Endodermal cell (in vitro differentiated cells): ENCODE results near the gene SPATA33. TPM values are rescaled to one million over a fixed set of nuclear protein-coding genes. Genes with fewer than 3 reads are reported as not detected.

ENCODE experiments used
- DNase-seq: peaks from one replicate; pipeline ENCODE4 v3.0.0-alpha.2; 2017
- H3K27ac ChIP-seq: 2 replicates; pipeline ENCODE4 v1.5.1; 2013; ENCODE audit warnings: mild to moderate bottlenecking, low read depth, low read length, moderate library complexity
- H3K27me3 ChIP-seq: 2 replicates; pipeline ENCODE4 v1.6.1; 2013; ENCODE audit warnings: mild to moderate bottlenecking, low read length, moderate library complexity; ENCODE audit not compliant: insufficient read depth, control insufficient read depth, poor library complexity, severe bottlenecking
- H3K36me3 ChIP-seq: 2 replicates; pipeline ENCODE4 v1.7.0; 2013; ENCODE audit warnings: mild to moderate bottlenecking, low read length, moderate library complexity; ENCODE audit not compliant: control insufficient read depth, insufficient read depth
- H3K4me1 ChIP-seq: one replicate; pipeline ENCODE4 v1.7.0; 2013; ENCODE audit warnings: low read length; ENCODE audit not compliant: control insufficient read depth, insufficient read depth
- H3K4me3 ChIP-seq: 2 replicates; pipeline ENCODE4 v1.5.1; 2013; ENCODE audit warnings: mild to moderate bottlenecking, low read length, moderate library complexity
- H3K9ac ChIP-seq: 2 replicates; pipeline ENCODE4 v1.6.1; 2013; ENCODE audit warnings: mild to moderate bottlenecking, low read length, moderate library complexity; ENCODE audit not compliant: poor library complexity, severe bottlenecking; ENCODE audit errors: extremely low read depth
- H3K9me3 ChIP-seq: 2 replicates; pipeline ENCODE4 v1.6.1; 2013; ENCODE audit warnings: mild to moderate bottlenecking, low read length, moderate library complexity; ENCODE audit not compliant: control insufficient read depth
- H3K27ac Mint-ChIP-seq: 2 replicates; pipeline ENCODE4 v1.8.0; 2020; ENCODE audit warnings: mixed read lengths
- H3K27me3 Mint-ChIP-seq: 2 replicates; pipeline ENCODE4 v1.8.0; 2021; ENCODE audit warnings: mild to moderate bottlenecking, mixed read lengths; ENCODE audit not compliant: insufficient read depth
- H3K36me3 Mint-ChIP-seq: 2 replicates; pipeline ENCODE4 v1.8.0; 2020; ENCODE audit warnings: low read depth, mixed read lengths
- H3K4me1 Mint-ChIP-seq: 2 replicates; pipeline ENCODE4 v1.8.0; 2020; ENCODE audit warnings: mixed read lengths
- H3K4me3 Mint-ChIP-seq: 2 replicates; pipeline ENCODE4 v1.8.0; 2020; ENCODE audit warnings: mild to moderate bottlenecking, moderate library complexity, mixed read lengths
- H3K9me3 Mint-ChIP-seq: 2 replicates; pipeline ENCODE4 v1.8.0; 2020; ENCODE audit warnings: mild to moderate bottlenecking, mixed read lengths
- WGBS, 2 experiments: methylation state at CpG; one replicate each; pipeline versions ENCODE4 v1.1.5 to v1.1.7; 2013; ENCODE audit warnings: missing lambda C conversion rate in 2 of 2, mixed read lengths in 1 of 2; ENCODE audit not compliant: insufficient coverage in 1 of 2, insufficient read length in 1 of 2; 5-methylcytosine and 5-hydroxymethylcytosine counted together
- total RNA-seq, 2 donors: library from RNA; stranded (reverse); fragmentation: NEBNext Ultra II Directional in 1 of 2; extraction: Animal tissue kit (Norgen Biotek cat#: 25700) in 1 of 2; gene quantifications; 2 replicates in 1 of 2; 3 replicates in 1 of 2; pipeline ENCODE4 v1.2.1, GENCODE V29; 2021
- TF ChIP-seq, protein P1 (sequence below): fragments of 200-600 bp; sonication (generic); conservative IDR thresholded peaks from 2 replicates; pipeline ENCODE4 v1.5.0; 2021; ENCODE audit warnings: antibody characterized with exemption, mild to moderate bottlenecking

Gene SPATA33
- total RNA-seq, 2 donors from 2014 or later = 21.8 to 28.7 TPM

DNA sequence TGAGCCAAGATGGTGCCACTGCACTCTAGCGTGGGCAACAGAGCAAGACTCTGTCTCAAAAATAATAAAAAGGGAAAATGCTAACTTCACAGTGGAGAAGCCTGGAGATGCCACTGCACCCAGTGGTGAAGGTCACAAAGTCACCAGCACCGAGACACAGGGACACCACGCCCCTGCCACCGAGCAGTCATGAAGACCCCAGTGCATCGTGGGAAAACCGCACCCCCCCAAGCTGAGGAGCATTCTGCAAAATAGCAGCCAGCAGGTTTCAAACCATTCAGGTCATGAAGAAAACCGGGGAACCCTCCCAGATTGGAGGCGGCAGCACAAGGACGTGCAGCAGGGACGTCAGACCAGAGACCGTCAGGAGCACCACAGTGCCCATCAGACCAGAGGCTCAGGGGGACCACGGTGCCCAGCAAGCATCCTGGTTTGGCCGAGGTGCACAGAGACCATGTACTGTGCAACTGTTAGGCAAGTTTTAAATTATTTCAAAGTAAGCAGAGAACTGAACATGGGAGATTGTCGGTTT, 13.8 kb upstream of the SPATA33 start:
- no peak for DNase-seq
- H3K4me1 Mint-ChIP-seq = peaks cover 8% of the 10 kb centered on the region
- TF ChIP-seq, protein P1, sequence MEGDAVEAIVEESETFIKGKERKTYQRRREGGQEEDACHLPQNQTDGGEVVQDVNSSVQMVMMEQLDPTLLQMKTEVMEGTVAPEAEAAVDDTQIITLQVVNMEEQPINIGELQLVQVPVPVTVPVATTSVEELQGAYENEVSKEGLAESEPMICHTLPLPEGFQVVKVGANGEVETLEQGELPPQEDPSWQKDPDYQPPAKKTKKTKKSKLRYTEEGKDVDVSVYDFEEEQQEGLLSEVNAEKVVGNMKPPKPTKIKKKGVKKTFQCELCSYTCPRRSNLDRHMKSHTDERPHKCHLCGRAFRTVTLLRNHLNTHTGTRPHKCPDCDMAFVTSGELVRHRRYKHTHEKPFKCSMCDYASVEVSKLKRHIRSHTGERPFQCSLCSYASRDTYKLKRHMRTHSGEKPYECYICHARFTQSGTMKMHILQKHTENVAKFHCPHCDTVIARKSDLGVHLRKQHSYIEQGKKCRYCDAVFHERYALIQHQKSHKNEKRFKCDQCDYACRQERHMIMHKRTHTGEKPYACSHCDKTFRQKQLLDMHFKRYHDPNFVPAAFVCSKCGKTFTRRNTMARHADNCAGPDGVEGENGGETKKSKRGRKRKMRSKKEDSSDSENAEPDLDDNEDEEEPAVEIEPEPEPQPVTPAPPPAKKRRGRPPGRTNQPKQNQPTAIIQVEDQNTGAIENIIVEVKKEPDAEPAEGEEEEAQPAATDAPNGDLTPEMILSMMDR = no peak
- H3K36me3 Mint-ChIP-seq = peaks cover 25% of the 10 kb centered on the region
- no peak overlapping the region for H3K4me3 Mint-ChIP-seq
- Histone ChIP-seq H3K9me3 (no peaks in the 10 kb centered on the region), H3K4me3 (no peak overlapping the region), H3K4me1 (peaks cover 5% of the 10 kb centered on the region), H3K36me3 (peaks cover 25% of the 10 kb centered on the region), H3K27me3 (no peaks in the 10 kb centered on the region), H3K27ac (no peak overlapping the region), H3K9ac (no peak overlapping the region)
- no peaks in the 10 kb centered on the region for H3K9me3 Mint-ChIP-seq
- no peak overlapping the region for H3K27ac Mint-ChIP-seq
- H3K27me3 Mint-ChIP-seq = peaks cover 4% of the 10 kb centered on the region
- WGBS, 2 experiments = 94 to 95% methylated on average over 14 of the region's 14 CpGs

DNA sequence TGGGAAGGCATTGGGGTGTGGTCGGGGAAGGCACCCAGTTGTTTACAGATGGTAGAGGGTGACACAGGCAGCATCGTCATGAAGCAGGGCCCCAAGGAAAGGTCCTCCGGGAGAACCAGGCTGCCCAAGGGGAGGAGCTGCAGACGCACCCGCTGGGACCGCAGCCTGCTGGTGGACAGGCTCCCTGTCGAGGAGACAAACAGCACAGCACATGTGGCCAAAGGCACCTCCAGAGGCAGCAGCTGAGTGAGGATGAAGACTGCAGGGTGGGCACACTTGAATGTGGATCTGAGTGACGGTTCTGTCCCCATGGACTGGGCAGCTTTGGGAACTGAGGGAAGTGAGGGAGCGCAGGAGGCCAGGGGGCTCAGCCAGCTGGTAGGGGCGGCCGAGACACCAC, 12.5 kb upstream of the SPATA33 start:
- Histone ChIP-seq H3K4me3 (no peak overlapping the region), H3K27ac (no peak overlapping the region), H3K9ac (no peak overlapping the region), H3K4me1 (peaks cover 5% of the 10 kb centered on the region), H3K36me3 (peaks cover 30% of the 10 kb centered on the region), H3K27me3 (no peaks in the 10 kb centered on the region), H3K9me3 (no peaks in the 10 kb centered on the region)
- DNase-seq = no peak
- no peak overlapping the region for H3K4me3 Mint-ChIP-seq
- H3K27me3 Mint-ChIP-seq = peaks cover 4% of the 10 kb centered on the region
- 90 to 98% methylated on average over 9 to 11 of the region's 11 CpGs for WGBS, 2 experiments
- H3K27ac Mint-ChIP-seq = no peak overlapping the region
- peaks cover 34% of the 10 kb centered on the region for H3K36me3 Mint-ChIP-seq
- peaks cover 8% of the 10 kb centered on the region for H3K4me1 Mint-ChIP-seq
- TF ChIP-seq, protein P1 = no peak
- H3K9me3 Mint-ChIP-seq = no peaks in the 10 kb centered on the region

DNA sequence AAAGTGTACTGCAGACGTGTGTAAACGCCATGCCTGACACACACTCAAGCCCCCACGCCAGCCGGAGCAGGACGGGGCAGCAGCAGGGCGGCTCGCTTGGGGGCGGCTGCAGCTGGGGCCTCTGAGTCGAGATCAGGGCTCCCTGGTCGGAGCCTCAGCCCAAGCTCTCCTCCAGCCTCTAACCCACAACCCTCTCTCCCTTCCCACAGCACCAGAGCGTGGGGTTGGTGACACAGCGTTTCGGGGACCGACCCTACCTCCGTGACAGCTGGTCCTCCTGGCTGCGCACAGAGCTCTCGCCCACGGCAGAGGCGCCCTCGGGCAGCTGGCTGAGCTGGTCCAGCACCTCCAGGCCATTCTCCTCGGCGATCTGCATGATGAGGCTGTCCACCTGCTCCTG, 11.4 kb upstream of the SPATA33 start:
- H3K4me3 Mint-ChIP-seq = no peak overlapping the region
- 93 to 97% methylated on average over 22 of the region's 22 CpGs for WGBS, 2 experiments

More for the DNA sequence above, 11.4 kb upstream of the SPATA33 start:
- no peak for DNase-seq
- peaks cover 5% of the 10 kb centered on the region for H3K4me1 ChIP-seq
- no peak overlapping the region for H3K27ac Mint-ChIP-seq
- H3K27me3 Mint-ChIP-seq = no peaks in the 10 kb centered on the region
- H3K9me3 Mint-ChIP-seq = no peaks in the 10 kb centered on the region
- peaks cover 8% of the 10 kb centered on the region for H3K4me1 Mint-ChIP-seq
- no peak overlapping the region for H3K9ac ChIP-seq
- H3K27me3 ChIP-seq = no peaks in the 10 kb centered on the region
- H3K4me3 ChIP-seq = no peak overlapping the region
- peaks cover 42% of the 10 kb centered on the region for H3K36me3 Mint-ChIP-seq
- no peaks in the 10 kb centered on the region for H3K9me3 ChIP-seq
- peaks cover 36% of the 10 kb centered on the region for H3K36me3 ChIP-seq
- TF ChIP-seq, protein P1 = no peak
- H3K27ac ChIP-seq = no peak overlapping the region
